GOT3 (cell line): ENCODE data around the gene VPS54.

ENCODE experiments used
- DNase-seq: peaks from one replicate; lab custom pipeline; 2025; ENCODE audit warnings: mixed read lengths; lab: John Stamatoyannopoulos, UW

Gene VPS54, protein sequence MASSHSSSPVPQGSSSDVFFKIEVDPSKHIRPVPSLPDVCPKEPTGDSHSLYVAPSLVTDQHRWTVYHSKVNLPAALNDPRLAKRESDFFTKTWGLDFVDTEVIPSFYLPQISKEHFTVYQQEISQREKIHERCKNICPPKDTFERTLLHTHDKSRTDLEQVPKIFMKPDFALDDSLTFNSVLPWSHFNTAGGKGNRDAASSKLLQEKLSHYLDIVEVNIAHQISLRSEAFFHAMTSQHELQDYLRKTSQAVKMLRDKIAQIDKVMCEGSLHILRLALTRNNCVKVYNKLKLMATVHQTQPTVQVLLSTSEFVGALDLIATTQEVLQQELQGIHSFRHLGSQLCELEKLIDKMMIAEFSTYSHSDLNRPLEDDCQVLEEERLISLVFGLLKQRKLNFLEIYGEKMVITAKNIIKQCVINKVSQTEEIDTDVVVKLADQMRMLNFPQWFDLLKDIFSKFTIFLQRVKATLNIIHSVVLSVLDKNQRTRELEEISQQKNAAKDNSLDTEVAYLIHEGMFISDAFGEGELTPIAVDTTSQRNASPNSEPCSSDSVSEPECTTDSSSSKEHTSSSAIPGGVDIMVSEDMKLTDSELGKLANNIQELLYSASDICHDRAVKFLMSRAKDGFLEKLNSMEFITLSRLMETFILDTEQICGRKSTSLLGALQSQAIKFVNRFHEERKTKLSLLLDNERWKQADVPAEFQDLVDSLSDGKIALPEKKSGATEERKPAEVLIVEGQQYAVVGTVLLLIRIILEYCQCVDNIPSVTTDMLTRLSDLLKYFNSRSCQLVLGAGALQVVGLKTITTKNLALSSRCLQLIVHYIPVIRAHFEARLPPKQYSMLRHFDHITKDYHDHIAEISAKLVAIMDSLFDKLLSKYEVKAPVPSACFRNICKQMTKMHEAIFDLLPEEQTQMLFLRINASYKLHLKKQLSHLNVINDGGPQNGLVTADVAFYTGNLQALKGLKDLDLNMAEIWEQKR

GRCh38 chr2:64019083-64019974 is at the start of gene VPS54:
VPS54 (minus strand) TSS chr2:64019428; CDS start chr2:63983999, 35,429 bp downstream.
- DNase-seq: peak; percentile 16

DNA sequence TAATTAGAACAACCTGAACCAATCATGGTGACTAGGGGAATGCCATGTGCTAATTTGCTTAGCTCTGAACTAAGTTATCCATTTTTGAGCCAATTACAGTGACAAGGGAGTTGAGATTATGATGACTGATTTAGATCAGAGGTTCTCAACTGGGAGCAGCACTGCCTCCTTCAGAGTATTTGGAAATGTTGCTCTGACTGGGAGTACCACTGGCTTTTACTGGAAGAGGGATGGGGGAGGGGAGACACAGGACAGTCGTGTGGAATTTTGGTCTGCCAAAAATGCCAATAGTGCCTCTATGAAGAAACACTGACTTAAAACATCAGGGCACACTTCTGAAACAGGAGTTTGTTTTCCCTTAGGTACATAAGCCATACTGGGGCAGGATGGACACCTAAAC is 48.1 kb upstream of the VPS54 start:
- no peak for DNase-seq

- DNase-seq: no peak
These were observed 46.3 kb upstream of the VPS54 start for GRCh38 chr2:64065516-64065915.

GRCh38 chr2:64063924-64064331 is 44.7 kb upstream of the VPS54 start:
- no peak for DNase-seq

DNA sequence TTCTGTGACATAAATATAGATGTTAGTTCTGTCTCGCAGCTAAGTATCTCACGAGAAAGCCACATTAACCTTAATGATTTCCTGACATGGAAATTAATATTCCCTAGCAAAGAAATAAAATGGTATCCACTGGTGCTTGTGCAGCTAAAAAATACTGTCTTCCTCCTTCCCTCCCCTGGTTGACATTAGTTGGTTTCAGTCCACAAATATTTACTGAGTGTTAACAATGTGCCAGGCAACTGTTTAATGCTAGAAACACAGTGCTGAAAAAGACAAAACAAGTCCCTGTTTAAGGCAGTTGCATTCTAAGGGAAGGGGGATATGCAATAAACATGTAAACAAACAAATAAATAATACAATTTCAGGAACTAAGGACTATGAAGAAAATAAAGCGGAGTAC is 44.2 kb upstream of the VPS54 start:
- DNase-seq: no peak

DNA sequence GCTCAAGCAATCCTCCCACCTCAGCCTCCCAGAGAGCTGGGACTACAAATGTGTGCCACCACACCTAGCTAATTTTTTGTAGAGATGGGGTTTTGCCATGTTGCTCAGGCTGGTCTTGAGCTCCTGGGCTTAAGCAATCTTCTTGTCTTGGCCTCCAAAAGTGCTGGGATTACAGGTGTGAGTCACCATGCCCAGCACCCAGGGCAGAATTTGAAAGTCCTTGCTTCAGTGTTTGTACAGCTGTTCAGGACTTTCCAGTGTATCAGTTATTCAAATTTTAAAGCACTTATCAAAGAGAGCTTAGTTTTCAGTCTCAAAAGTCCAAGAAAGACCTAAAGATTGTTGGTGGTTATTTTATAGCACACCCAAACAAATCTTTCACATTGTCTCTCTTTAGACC is 43.6 kb upstream of the VPS54 start:
- no peak for DNase-seq

DNA sequence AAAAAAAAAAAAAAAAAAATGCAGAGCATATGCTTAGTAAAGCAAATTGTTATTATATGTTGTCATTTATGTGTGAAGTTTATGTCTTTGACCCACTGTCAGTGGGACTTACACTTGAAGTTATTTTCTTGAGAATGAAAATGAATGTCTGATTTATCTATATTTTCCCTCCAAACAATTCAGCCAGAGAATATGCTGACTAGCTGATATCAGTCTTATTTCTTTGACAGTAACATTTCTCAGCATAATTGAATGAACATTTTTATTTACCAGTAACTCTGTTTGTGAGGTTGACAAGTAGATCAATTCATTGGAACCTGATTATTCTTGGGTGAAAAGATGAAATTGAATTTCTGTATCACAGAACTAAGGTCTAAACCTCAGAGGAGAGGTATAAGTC is 40.0 kb upstream of the VPS54 start:
- DNase-seq: no peak

- DNase-seq: no peak
These were observed 36.8 kb upstream of the VPS54 start for GRCh38 chr2:64056021-64056420.

- DNase-seq: no peak
These were observed 35.1 kb upstream of the VPS54 start for GRCh38 chr2:64054161-64054915.

GRCh38 chr2:64052463-64053241 is 33.4 kb upstream of the VPS54 start:
- DNase-seq: no peak

GRCh38 chr2:64049633-64050220 is 30.5 kb upstream of the VPS54 start:
- no peak for DNase-seq

DNA sequence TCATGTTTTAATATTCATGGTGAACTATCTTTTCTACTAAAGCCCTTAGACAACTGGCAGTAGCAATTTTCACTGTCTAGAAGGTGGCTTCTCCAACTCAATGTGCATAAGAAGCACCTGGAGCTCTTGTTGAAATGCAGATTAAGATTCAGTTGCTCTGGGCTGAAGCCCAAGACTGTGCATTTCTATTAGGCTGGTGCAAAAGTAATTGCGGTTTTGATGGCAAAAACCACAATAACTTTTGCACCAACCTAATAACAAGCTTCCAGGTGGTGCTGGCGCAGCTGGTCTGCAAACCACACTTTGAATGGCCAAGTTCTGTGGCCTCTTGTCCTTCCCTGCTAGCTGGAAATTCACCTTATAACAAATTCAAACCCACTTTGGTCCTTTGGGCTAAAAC is 26.7 kb upstream of the VPS54 start:
- no peak for DNase-seq

DNA sequence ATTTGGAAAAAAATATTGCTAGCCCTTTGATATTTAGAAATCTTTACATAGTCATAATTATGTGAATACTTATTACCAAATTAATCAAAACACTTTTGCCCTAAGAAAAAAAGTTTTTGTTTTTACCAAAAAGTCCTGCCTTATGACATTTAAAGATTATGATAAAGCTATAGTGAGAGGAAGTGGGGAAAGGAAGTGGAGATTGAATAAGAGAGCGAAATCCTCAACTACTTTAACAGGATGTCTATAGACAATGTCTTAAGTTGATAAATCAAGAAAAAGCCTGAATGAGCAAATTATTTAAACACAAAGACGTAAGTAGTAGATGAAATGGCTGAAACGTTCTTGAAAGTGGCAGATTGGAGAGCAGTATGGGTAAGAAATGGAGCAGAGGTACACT is 20.9 kb upstream of the VPS54 start:
- DNase-seq: no peak

GRCh38 chr2:64036034-64036705 is 16.9 kb upstream of the VPS54 start:
- no peak for DNase-seq

DNA sequence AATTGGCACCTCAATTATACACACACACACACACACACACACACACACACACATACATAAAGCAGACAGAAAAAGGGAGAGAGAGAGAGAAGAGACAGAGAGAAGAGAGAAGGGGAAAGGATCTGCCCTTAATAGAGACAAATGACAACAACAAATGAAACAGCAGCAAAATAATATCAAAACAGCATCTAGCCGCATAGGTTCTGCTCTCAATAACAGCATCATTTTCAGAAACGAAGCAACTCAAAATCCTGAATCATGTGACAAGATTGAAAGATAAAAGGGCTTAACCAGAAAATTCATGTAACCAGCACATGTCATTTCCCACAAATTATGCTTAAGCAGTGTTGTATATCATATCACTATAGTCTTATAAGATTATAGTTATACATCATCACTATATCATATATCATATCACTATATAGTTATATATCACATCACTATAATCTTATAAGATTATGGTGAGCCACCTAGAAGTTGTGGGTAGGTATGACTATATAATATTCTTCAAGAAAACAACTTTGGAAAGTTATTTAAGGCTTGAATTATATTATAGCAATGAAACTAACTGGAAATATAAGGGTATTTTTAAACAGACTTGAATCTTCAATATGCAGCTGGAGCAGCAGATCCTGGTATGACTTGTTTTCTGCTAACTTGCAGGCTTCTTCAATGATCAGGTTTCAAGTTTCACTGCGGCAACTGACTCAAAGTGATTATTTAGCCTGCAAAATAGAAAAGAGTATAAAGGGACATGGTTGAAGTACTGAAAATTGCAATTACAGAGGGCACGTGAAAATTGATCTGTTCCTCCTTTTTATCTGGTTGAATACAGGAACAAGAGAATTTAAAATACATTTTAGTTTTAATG is 16.1 kb upstream of the VPS54 start:
- DNase-seq: no peak

DNA sequence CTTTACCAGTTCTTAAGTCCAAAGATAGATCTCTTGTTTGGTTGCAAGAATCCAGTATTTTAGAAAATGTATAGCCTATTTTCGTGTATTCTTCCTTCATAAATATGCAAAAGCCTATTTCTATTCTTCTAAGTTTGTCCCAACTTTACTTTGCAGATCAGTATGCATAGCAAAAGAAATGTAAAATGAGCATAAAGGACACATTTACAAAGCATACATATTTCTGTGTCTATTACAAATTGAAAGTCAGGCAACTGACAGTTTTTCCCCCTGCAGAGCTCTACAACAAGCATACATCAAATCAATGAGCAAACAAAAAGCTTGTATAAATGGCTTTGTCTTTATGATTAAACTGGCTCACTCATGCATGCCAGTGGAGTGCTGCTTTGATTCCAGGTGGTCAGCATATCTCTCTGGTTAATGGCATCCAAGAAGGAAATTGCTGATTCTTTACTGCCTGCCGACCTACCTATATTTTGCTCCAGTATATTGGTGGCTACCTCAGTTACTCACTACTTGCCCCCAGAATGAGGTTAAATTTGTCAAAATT is 10.0 kb upstream of the VPS54 start:
- no peak for DNase-seq

- DNase-seq: no peak
These were observed 6.5 kb upstream of the VPS54 start for GRCh38 chr2:64025741-64026140.
